Activated naive CD4-positive, alpha-beta T cell treated with anti-CD3 and anti-CD28 coated beads, Interleukin-2, amount 50 U/mL, for 24 hours (primary cell): ENCODE measurements around the gene TAT.
"Not testable (repeated sequence)": the region's sequence is repeated elsewhere in the genome, so short reads cannot be mapped to it uniquely, and the experiment has no call there.

Experiments used
- H3K27ac Mint-ChIP-seq: one replicate; pipeline ENCODE4 v1.8.0; 2021; ENCODE audit warnings: mild to moderate bottlenecking, mixed read lengths
- H3K27me3 Mint-ChIP-seq: one replicate; pipeline ENCODE4 v1.8.0; 2021; ENCODE audit warnings: mixed read lengths
- H3K36me3 Mint-ChIP-seq: one replicate; pipeline ENCODE4 v1.8.0; 2021; ENCODE audit warnings: mixed read lengths
- H3K4me1 Mint-ChIP-seq: one replicate; pipeline ENCODE4 v1.8.0; 2021; ENCODE audit warnings: mixed read lengths
- H3K4me3 Mint-ChIP-seq: one replicate; pipeline ENCODE4 v1.8.0; 2021; ENCODE audit warnings: mild to moderate bottlenecking, mixed read lengths
- H3K9me3 Mint-ChIP-seq: one replicate; pipeline ENCODE4 v1.8.0; 2021; ENCODE audit warnings: mixed read lengths

TAT gene

DNA sequence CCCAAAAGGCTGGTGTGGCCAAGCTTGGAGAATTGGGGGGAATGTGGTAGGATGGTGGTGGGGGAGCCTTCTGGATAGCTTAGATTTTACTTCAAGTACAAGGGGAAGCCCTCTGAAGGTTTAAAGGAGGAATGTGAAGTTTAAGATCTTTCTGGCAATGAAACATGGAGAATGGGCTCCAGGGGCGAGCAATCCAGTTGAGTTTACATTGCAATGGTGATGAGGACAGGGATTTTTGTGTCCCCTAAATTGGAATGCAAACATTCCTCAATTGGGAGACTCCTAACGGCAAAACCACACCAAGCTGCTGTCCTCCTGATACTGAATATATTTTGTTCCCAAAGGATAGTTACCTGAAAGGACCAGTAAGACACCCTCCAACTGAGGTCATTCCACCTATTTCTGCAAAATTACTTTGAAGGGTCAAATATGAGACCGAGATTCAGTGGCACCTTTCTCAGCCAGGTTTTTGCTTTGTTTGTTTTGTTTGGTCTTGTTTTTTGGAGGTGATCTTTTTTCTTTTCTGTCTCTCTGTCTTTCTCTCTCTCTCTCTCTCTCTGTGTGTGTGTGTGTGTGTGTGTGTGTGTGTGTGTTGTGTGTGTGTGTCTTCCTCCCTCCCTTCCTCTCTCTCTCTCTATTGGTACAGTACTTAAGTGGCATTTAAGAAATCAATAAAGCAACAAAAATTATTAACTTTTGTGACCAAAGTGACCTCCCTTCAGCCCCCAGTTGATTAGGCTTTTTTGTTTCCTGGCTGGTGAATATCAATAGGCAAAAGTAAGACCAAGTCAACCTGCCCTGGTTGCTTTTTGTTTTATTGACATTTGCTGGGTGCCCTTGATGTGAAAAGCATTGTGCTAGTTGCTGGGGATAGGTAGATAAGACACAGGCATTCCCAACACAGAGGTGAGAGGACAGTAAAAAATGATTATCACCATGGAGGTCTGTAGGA, 16.4 kb upstream of the TAT start:
- H3K27me3 Mint-ChIP-seq: peaks cover 17% of the 10 kb centered on the region
- H3K9me3 Mint-ChIP-seq: no peaks in the 10 kb centered on the region
- H3K27ac Mint-ChIP-seq: no peak overlapping the region
- no peak overlapping the region for H3K4me3 Mint-ChIP-seq
- H3K36me3 Mint-ChIP-seq: no peaks in the 10 kb centered on the region
- no peaks in the 10 kb centered on the region for H3K4me1 Mint-ChIP-seq

DNA sequence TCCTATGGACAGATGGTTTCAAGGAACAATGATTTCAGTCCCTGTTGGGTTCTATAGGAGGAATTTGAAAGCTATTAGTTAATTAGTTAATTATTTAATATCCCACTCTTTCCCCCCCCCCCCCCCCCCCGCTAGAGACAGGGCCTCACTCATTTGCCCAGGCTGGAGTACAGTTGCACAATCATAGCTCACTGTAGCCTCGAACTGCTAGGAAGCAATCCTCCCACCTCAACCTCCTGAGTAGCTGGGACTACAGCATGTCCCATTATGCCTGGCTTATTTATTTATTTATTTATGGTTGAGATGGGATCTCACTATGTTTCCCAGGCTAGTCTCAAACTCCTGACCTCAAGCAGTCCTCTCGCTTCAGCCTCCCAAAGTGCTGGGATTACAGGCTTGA, 15.0 kb upstream of the TAT start:
- Mint-ChIP-seq H3K4me1 (no peaks in the 10 kb centered on the region), H3K4me3 (no peak overlapping the region), H3K36me3 (no peaks in the 10 kb centered on the region), H3K27ac (no peak overlapping the region), H3K9me3 (no peaks in the 10 kb centered on the region), H3K27me3 (peaks cover 18% of the 10 kb centered on the region)

DNA sequence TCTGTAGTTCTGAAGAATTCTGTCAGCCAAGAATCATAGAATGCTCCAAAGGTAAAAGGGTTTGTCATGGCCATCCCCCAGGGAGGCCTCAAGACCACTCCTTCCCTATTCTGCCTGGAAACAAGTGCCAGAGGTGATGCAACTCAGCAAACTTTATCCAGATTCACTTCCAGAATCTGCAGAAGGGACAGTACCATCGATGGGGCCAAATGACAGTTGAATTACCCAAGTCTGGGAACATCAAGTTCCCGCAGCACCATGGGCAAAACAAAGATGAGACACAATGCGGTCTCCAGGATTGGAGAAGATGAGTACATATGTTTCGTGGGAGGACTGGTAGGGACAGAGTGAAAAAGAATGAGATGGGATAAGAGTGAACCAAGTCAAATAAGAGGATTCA, 13.7 kb upstream of the TAT start:
- H3K4me1 Mint-ChIP-seq: no peaks in the 10 kb centered on the region
- no peaks in the 10 kb centered on the region for H3K9me3 Mint-ChIP-seq
- no peak overlapping the region for H3K27ac Mint-ChIP-seq
- H3K4me3 Mint-ChIP-seq: no peak overlapping the region
- peaks cover 23% of the 10 kb centered on the region for H3K27me3 Mint-ChIP-seq
- no peaks in the 10 kb centered on the region for H3K36me3 Mint-ChIP-seq

DNA sequence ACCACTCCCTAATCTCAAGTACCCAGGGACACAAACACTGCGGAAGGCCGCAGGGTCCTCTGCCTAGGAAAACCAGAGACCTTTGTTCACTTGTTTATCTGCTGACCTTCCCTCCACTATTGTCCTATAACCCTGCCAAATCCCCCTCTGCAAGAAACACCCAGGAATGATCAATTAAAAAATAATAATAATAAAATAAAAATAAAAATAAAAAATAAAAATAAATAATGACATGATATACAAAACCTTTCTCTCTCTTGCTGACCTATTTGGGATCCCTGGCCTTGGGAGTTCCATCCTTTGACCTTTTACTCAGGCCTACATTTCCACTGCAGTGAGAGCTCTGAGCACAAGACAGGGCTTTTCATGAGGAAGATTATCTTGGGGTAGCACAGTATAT, 13.2 kb upstream of the TAT start:
- H3K4me3 Mint-ChIP-seq, H3K4me1 Mint-ChIP-seq, H3K9me3 Mint-ChIP-seq, H3K27ac Mint-ChIP-seq, H3K36me3 Mint-ChIP-seq: not testable (repeated sequence)
- H3K27me3 Mint-ChIP-seq: peaks cover 23% of the 10 kb centered on the region

DNA sequence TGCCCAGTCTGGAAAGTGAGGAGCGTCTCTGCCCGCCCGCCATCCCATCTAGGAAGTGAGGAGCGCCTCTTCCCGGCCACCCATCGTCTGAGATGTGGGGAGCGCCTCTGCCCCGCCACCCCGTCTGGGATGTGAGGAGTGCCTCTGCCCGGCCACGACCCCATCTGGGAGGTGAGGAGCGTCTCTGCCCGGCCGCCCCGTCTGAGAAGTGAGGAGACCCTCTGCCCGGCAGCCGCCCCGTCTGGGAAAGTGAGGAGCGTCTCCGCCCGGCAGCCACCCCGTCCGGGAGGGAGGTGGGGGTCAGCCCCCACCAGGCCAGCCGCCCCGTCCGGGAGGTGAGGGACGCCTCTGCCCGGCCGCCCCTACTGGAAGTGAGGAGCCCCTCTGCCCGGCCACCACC, 12.4 kb upstream of the TAT start:
- H3K27me3 Mint-ChIP-seq: peaks cover 23% of the 10 kb centered on the region
- H3K4me1 Mint-ChIP-seq, H3K36me3 Mint-ChIP-seq, H3K9me3 Mint-ChIP-seq, H3K4me3 Mint-ChIP-seq, H3K27ac Mint-ChIP-seq: not testable (repeated sequence)

DNA sequence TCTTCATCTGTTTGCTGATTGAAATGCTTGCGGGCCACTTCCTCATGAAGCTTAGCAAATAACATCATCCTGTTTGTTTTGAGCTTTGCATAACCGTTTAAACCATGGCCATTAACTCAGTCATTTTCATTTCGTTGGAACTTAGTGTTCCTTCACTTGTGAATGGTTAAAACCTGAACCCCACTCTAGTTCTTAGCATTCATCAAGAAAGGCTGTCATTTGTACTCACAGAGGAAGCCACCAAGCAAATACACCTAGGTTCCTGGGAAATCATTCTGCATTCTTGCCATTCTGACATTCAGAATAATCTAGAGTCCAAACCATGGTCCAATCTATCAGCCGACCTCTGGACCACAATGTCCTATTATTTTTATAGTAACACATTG, 8.4 kb upstream of the TAT start:
- H3K4me1 Mint-ChIP-seq: no peaks in the 10 kb centered on the region

DNA sequence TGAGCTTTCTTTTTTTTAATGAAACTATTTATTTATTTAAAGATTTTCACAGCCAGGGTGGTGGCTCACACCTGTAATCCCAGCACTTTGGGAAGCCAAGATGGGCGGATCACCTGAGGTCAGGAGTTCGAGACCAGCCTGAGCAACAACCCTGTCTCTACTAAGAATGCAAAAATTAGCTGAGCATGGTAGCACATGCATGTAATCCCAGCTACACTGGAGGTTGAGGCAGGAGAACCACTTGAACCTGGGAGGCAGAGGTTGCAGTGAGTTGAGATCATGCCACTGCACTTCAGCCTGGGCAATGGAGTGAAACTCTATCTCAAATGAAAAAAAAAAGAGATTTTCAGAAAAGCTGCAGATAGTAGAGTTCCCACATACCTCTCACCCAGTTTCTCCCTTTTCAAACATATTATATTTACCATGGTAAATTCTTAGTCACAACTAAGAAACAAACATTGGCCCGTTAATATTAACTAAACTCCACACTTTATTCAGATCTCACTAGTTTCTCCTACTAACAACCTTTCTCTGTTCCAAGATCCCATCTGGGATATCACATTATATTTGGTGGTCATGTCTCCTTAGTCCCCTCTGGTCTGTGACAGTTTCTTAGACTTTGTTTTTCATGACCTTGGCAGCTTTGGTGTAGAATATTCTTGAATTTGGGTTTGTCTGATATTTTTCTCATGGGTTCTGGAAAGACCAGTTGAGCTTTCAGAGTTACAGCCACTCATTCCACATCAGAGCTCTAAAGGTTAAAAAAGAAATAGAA, 7.8 kb upstream of the TAT start:
- peaks cover 16% of the 10 kb centered on the region for H3K27me3 Mint-ChIP-seq
- no peaks in the 10 kb centered on the region for H3K9me3 Mint-ChIP-seq
- H3K36me3 Mint-ChIP-seq: no peaks in the 10 kb centered on the region
- no peak overlapping the region for H3K4me3 Mint-ChIP-seq
- no peaks in the 10 kb centered on the region for H3K4me1 Mint-ChIP-seq
- no peak overlapping the region for H3K27ac Mint-ChIP-seq

More for the DNA sequence above, 8.4 kb upstream of the TAT start:
- Mint-ChIP-seq H3K36me3 (no peaks in the 10 kb centered on the region), H3K9me3 (no peaks in the 10 kb centered on the region), H3K27ac (no peak overlapping the region), H3K27me3 (peaks cover 16% of the 10 kb centered on the region), H3K4me3 (no peak overlapping the region)

DNA sequence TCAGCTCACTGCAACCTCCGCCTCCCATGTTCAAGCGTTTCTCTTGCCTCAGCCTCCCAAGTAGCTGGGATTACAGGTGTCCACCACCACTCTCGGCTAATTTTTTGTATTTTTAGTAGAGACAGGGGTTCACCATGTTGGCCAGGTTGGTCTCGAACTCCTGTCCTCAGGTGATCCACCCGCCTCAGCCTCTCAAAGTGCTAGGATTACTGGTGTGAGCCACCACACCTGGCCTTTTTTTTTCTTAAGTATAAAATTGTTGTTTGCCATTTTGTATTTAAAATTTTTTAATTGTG, 5.6 kb upstream of the TAT start:
- not testable (repeated sequence) for H3K27ac Mint-ChIP-seq, H3K9me3 Mint-ChIP-seq, H3K4me1 Mint-ChIP-seq, H3K36me3 Mint-ChIP-seq, H3K27me3 Mint-ChIP-seq, H3K4me3 Mint-ChIP-seq

DNA sequence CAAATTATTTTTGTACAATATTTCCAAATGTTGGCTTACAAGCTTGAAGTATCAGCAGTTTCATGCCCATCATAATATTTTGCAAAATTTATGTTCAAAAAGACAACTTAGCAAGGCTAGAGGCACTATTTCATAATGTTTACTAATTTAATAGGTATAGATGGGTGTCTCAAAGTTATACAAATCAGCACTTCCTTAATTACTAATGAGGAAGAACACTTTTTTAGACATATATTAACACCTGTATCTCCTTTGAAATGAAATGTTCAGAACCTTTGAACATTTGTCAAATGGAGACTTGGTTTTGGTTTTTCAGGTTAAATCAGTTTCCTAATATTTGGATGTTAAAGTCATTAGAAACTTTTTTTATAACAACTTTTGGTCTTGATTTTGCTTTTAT, 2.2 kb downstream of the TAT start:
- Mint-ChIP-seq H3K36me3 (no peaks in the 10 kb centered on the region), H3K4me3 (no peak overlapping the region), H3K27ac (no peak overlapping the region), H3K9me3 (no peaks in the 10 kb centered on the region), H3K4me1 (no peaks in the 10 kb centered on the region), H3K27me3 (peaks cover 4% of the 10 kb centered on the region)

DNA sequence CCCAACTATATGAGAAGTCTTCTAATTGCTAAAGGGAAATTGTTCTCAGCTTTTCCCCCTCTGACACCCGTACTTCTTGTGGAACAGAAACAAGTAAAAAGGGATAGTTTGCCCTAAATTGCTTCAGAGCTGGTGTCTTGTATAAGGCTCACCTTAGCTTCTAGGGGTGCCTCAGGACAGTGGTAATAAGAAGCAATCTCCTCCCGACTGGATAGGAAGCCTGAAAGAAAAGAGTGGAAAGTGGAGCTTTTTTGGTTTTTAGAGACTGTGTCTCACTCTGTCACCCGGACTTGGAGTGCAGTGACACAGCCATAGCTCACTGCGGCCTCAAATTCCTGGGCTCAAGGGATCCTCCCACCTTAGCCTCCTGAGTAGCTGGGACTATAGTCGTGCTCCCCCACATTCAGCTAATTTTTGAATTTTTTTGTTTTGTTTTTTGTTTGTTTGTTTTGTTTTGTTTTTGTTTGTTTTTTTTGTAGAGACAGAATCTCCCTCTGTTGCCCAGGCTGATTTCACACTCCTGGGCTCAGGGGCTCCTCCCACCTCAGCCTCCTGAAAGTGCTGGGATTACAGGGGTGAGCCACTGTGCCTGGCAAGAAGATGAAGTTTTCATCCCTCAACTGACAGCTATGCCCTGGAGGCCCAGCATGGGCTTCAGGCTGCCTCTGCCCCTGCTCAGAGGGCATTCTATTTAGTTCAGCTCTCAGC, 3.4 kb downstream of the TAT start:
- no peak overlapping the region for H3K4me3 Mint-ChIP-seq
- no peak overlapping the region for H3K27ac Mint-ChIP-seq
- no peaks in the 10 kb centered on the region for H3K4me1 Mint-ChIP-seq
- H3K27me3 Mint-ChIP-seq: peaks cover 4% of the 10 kb centered on the region
- H3K36me3 Mint-ChIP-seq: no peaks in the 10 kb centered on the region
- no peaks in the 10 kb centered on the region for H3K9me3 Mint-ChIP-seq

DNA sequence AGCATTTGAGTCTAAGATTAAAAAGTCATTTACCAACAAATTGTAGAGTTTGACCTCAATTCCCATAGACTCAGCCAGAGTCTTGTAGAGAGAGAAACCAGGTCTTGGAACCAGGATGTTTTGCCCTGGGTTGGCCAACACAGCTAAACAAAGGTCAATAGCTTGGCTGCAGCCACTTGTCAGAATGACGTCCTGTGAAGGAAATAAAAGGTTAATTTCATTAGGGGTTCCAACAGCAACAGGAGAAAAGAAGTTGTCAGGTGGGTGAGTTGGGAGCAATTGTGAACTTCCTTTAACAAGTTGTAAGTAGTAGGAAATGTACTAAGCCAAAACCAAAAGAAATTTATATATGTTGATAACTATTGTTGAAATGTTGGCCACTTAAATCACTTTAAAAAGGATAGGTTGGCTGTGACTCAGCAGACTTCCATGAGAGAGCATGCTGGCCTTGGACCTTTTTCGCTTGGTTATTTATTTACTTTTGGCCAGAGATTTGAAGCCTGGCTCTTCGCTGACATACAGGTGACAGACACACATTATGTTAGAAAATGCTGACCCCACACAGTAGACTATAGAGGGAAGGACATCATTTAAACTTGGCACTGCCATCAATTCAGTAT, 4.3 kb downstream of the TAT start:
- Mint-ChIP-seq H3K4me3 (no peak overlapping the region), H3K36me3 (no peaks in the 10 kb centered on the region)

DNA sequence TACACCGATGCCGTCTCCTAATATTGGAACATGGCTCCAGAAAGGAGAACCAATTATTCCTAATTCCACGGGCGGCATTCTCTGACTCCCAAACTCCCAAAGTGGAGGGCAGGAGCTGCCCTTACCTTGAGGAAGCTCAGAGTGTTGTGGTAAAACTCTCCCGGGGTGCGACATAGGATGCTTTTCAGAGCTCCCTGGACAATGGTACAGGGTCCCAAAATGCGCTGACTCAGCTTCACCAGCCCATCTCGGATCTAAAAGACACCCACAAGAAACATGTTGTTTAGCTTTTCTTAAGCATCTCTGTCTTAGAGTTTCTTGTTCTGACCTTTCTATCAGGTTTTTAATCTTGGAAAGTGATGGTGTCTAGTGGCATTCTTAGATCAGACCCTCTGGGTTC, 6.7 kb downstream of the TAT start:
- Mint-ChIP-seq H3K4me3 (no peak overlapping the region), H3K9me3 (no peaks in the 10 kb centered on the region), H3K4me1 (peaks cover 9% of the 10 kb centered on the region), H3K36me3 (no peaks in the 10 kb centered on the region), H3K27me3 (peaks cover 2% of the 10 kb centered on the region), H3K27ac (no peak overlapping the region)

More for the DNA sequence above, 4.3 kb downstream of the TAT start:
- no peaks in the 10 kb centered on the region for H3K4me1 Mint-ChIP-seq
- no peak overlapping the region for H3K27ac Mint-ChIP-seq
- H3K9me3 Mint-ChIP-seq: no peaks in the 10 kb centered on the region
- peaks cover 4% of the 10 kb centered on the region for H3K27me3 Mint-ChIP-seq

DNA sequence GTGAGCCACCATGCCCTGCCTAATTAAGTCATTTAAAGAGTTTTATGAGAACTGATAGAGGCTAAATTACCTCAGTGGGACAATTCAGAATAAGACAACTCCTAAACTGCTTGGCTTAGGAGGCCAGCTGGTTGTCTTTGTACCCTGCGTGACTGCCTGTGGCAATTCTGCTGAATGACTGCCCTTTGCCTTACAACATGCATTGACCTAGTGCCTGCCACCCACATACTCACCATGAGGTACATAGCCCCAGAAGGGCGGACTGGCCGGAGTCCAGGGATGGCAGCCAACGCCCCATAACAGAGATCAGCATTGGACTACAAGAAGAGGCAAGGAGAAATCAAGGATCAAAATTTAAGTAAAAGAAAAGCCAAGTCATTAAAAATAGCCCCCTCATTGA, 7.3 kb downstream of the TAT start:
- no peak overlapping the region for H3K4me3 Mint-ChIP-seq
- no peak overlapping the region for H3K27ac Mint-ChIP-seq
- H3K4me1 Mint-ChIP-seq: peaks cover 9% of the 10 kb centered on the region
- H3K9me3 Mint-ChIP-seq: no peaks in the 10 kb centered on the region
- peaks cover 2% of the 10 kb centered on the region for H3K27me3 Mint-ChIP-seq
- H3K36me3 Mint-ChIP-seq: no peaks in the 10 kb centered on the region

DNA sequence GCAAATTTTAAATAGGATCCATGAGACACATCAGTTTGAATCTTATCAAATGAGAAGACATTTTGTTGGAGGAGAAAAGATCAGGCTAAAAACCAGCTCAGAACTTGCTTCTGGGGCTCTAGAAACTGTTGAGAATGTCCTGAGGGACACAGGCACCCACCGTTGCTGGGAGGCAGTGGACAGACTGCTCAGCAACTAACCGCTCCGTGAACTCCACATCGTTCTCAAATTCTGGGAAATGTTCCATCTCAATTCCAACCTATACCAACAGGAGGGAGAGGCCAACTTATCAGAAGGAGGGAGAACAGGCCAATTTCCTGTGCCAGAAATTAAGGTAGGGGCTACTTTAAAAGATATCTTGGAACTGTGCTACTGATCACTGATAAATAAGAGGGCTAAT, 8.3 kb downstream of the TAT start:
- Mint-ChIP-seq H3K27ac (no peak overlapping the region), H3K4me3 (no peak overlapping the region), H3K36me3 (no peaks in the 10 kb centered on the region), H3K27me3 (peaks cover 2% of the 10 kb centered on the region), H3K4me1 (peaks cover 15% of the 10 kb centered on the region), H3K9me3 (no peaks in the 10 kb centered on the region)

DNA sequence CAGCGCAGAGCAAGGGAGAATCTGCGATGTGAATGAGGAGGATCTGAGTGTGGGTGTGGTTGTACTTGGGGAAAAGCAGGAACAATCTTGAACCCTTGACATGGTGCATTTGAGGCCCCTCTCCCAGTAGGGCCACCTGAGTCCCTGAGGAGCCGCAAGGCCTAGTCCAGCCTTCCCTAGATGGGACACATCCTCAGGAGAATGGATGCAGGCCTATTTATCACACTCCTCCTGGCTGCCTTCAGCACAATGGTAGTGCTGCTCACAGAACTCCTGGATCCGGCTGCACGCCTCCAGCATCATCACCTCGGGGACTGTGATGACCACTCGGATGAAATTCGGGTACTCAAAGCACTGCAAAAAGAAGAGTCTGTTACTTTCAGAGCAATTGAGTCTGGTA, 9.0 kb downstream of the TAT start:
- no peak overlapping the region for H3K27ac Mint-ChIP-seq

More for the DNA sequence above, 9.0 kb downstream of the TAT start:
- Mint-ChIP-seq H3K4me3 (no peak overlapping the region), H3K4me1 (peaks cover 15% of the 10 kb centered on the region), H3K9me3 (no peaks in the 10 kb centered on the region), H3K36me3 (no peaks in the 10 kb centered on the region), H3K27me3 (peaks cover 2% of the 10 kb centered on the region)
